Lower lobe of right lung (tissue), 2 donors: ENCODE results near the gene LRTM2. TPM values are rescaled to one million over a fixed set of nuclear protein-coding genes. Genes with fewer than 3 reads are reported as not detected.

Experiments used
- ATAC-seq, 2 donors: fragments of 200-7000 bp; cut with Tn5 transposase; one replicate each; pipeline ENCODE4 v1.9.1; 2020 to 2022; ENCODE audit warnings: mild to moderate bottlenecking in 2 of 2, moderate library complexity in 2 of 2
- DNase-seq: peaks from one replicate; pipeline ENCODE4 v3.0.0-alpha.2; 2020
- H3K27ac ChIP-seq: fragments of 200-600 bp; one replicate; pipeline ENCODE4 v1.8.0; 2022
- H3K27me3 ChIP-seq: fragments of 200-600 bp; one replicate; pipeline ENCODE4 v1.8.0; 2022; ENCODE audit warnings: low read depth
- H3K36me3 ChIP-seq: fragments of 200-600 bp; one replicate; pipeline ENCODE4 v1.8.0; 2022; ENCODE audit warnings: mild to moderate bottlenecking
- H3K4me1 ChIP-seq: fragments of 200-600 bp; one replicate; pipeline ENCODE4 v1.8.0; 2022
- H3K4me3 ChIP-seq: fragments of 200-600 bp; one replicate; pipeline ENCODE4 v1.8.0; 2022; ENCODE audit warnings: mild to moderate bottlenecking
- H3K9me3 ChIP-seq: fragments of 200-600 bp; one replicate; pipeline ENCODE4 v1.8.0; 2022
- CTCF ChIP-seq: fragments of 200-600 bp; IDR thresholded peaks from one replicate; pipeline ENCODE4 v1.8.0; 2022; ENCODE audit warnings: antibody characterized with exemption, mild to moderate bottlenecking
- intact Hi-C: fragments of 100-400 bp; cut with DNase I; formaldehyde crosslinking; loops from one replicate; pipeline ENCODE4 v1.11.0; 2022
- total RNA-seq: library from RNA; stranded (reverse); fragmentation: NEBNext Ultra II Directional; extraction: Animal tissue kit (Norgen Biotek cat#: 25700); gene quantifications from one replicate; pipeline ENCODE4 v1.2.1, GENCODE V29; 2021
- donor health status: DM: no; HTN: yes; CAD: no; lungs with severe emphysema.

The LRTM2 gene
- total RNA-seq, 1 donor from 2014 or later = not detected

GRCh38 chr12:1863823-1864222 lies 43.5 kb downstream of the LRTM2 start:
- peaks cover 18% of the 10 kb centered on the region for H3K27me3 ChIP-seq
- H3K9me3 ChIP-seq = no peaks in the 10 kb centered on the region
- H3K4me3 ChIP-seq = no peak overlapping the region
- H3K36me3 ChIP-seq = no peaks in the 10 kb centered on the region
- ATAC-seq (no peak), DNase-seq (no peak)
- no peak for TF ChIP-seq CTCF
- intact Hi-C loops = no loop called here
- H3K27ac ChIP-seq = no peak overlapping the region
- H3K4me1 ChIP-seq = no peaks in the 10 kb centered on the region

- TF ChIP-seq CTCF = no peak
- H3K27ac ChIP-seq = no peak overlapping the region
- ATAC-seq (no peak), DNase-seq (no peak)
- no peaks in the 10 kb centered on the region for H3K9me3 ChIP-seq
- intact Hi-C loops = no loop called here
- H3K36me3 ChIP-seq = no peaks in the 10 kb centered on the region
- H3K4me1 ChIP-seq = no peaks in the 10 kb centered on the region
- no peak overlapping the region for H3K4me3 ChIP-seq
- H3K27me3 ChIP-seq = peaks cover 18% of the 10 kb centered on the region
Measured at GRCh38 chr12:1864456-1864855, 44.1 kb downstream of the LRTM2 start.

- H3K27ac ChIP-seq = no peak overlapping the region
- intact Hi-C loops = no loop called here
- no peaks in the 10 kb centered on the region for H3K4me1 ChIP-seq
- DNase-seq (no peak), ATAC-seq (no peak)
- peaks cover 18% of the 10 kb centered on the region for H3K27me3 ChIP-seq
- H3K36me3 ChIP-seq = no peaks in the 10 kb centered on the region
- no peaks in the 10 kb centered on the region for H3K9me3 ChIP-seq
- H3K4me3 ChIP-seq = no peak overlapping the region
- TF ChIP-seq CTCF = no peak
Measured at GRCh38 chr12:1864867-1865266, 44.5 kb downstream of the LRTM2 start.

GRCh38 chr12:1865284-1865866 lies 45.0 kb downstream of the LRTM2 start:
- H3K4me3 ChIP-seq = no peak overlapping the region
- H3K36me3 ChIP-seq = no peaks in the 10 kb centered on the region
- no peaks in the 10 kb centered on the region for H3K4me1 ChIP-seq
- peaks cover 18% of the 10 kb centered on the region for H3K27me3 ChIP-seq
- no peak for TF ChIP-seq CTCF
- no peak for ATAC-seq
- no peak for DNase-seq
- H3K27ac ChIP-seq = no peak overlapping the region
- H3K9me3 ChIP-seq = no peaks in the 10 kb centered on the region
- intact Hi-C loops = no loop called here

- intact Hi-C loops = no loop called here
- no peak for ATAC-seq
- Histone ChIP-seq H3K36me3 (no peaks in the 10 kb centered on the region), H3K27me3 (peaks cover 18% of the 10 kb centered on the region), H3K4me3 (no peak overlapping the region), H3K27ac (no peak overlapping the region), H3K4me1 (no peaks in the 10 kb centered on the region), H3K9me3 (no peaks in the 10 kb centered on the region)
- DNase-seq = no peak
- TF ChIP-seq CTCF = no peak
Measured at GRCh38 chr12:1869145-1869544, 48.8 kb downstream of the LRTM2 start.
